Endothelial cell of umbilical vein (primary cell): ENCODE results near the gene TBC1D5. TPM values are rescaled to one million over a fixed set of nuclear protein-coding genes. Genes with fewer than 3 reads are reported as not detected.

Experiments used
- Bru-seq: library from RNA; stranded (reverse); fragments of 400-500 nt; gene quantifications from one replicate; lab custom pipeline; 2021; lab: Mats Ljungman, UMichigan
- BruChase-seq, 2 experiments: library from RNA; stranded (reverse); fragments of 400-500 nt; gene quantifications; one replicate each; lab custom pipeline; 2021; lab: Mats Ljungman, UMichigan
- BruUV-seq: library from RNA; stranded (reverse); fragments of 400-500 nt; replicated peaks from 2 replicates; lab custom pipeline; 2021; lab: Mats Ljungman, UMichigan
- CTCF ChIA-PET: fragments of 300-600, 350-600 bp; sonication (Branson Sonifier 250); formaldehyde crosslinking; loops from one replicate; lab custom pipeline; 2021; ENCODE audit warnings: antibody characterized with exemption, inconsistent platforms; lab: Charles Lee
- POLR2A ChIA-PET: fragments of 300-600, 350-600 bp; sonication (Branson Sonifier 250); formaldehyde crosslinking; loops from one replicate; lab custom pipeline; 2021; ENCODE audit warnings: antibody characterized with exemption, inconsistent platforms; lab: Charles Lee
- DNase-seq: peaks from one replicate; pipeline ENCODE4 v3.0.0-alpha.2; 2011; ENCODE audit warnings: low read depth, low spot score
- FAIRE-seq: peaks from 2 replicates; lab custom pipeline; 2011; peaks lifted over from hg19 to GRCh38; lab: Jason Lieb, UNC
- H2AFZ ChIP-seq: 2 replicates; pipeline ENCODE4 v1.6.0; 2012; ENCODE audit warnings: low read depth, low read length, control low read depth, inconsistent platforms
- H3K27ac ChIP-seq: 2 replicates; pipeline ENCODE4 v1.5.1; 2011; ENCODE audit warnings: low read depth, mild to moderate bottlenecking, control low read depth, low read length, moderate library complexity; ENCODE audit not compliant: insufficient read depth
- H3K27me3 ChIP-seq, 2 experiments: 2 replicates each; pipeline versions ENCODE4 v1.6.0 to v1.6.1; 2011; ENCODE audit warnings: low read length in 2 of 2, mixed read lengths in 1 of 2; ENCODE audit not compliant: control insufficient read depth in 2 of 2, insufficient read depth in 2 of 2
- H3K36me3 ChIP-seq, 2 experiments: 2 replicates in 1 of 2; 3 replicates in 1 of 2; pipeline ENCODE4 v1.5.1; 2011; ENCODE audit warnings: low read length in 2 of 2, mild to moderate bottlenecking in 1 of 2, moderate library complexity in 1 of 2; ENCODE audit not compliant: control insufficient read depth in 2 of 2, insufficient read depth in 2 of 2; ENCODE audit errors: extremely low read depth in 1 of 2
- H3K4me1 ChIP-seq: 3 replicates; pipeline ENCODE4 v1.5.1; 2011; ENCODE audit warnings: mild to moderate bottlenecking, low read length; ENCODE audit not compliant: control insufficient read depth, insufficient read depth; ENCODE audit errors: extremely low read depth
- H3K4me2 ChIP-seq: 2 replicates; pipeline ENCODE4 v1.6.1; 2011; ENCODE audit warnings: low read length, control low read depth, mixed read lengths; ENCODE audit not compliant: insufficient read depth
- H3K4me3 ChIP-seq, 3 experiments: fragments of 200-600 bp in 1 of 3; sonication (generic), shearing (Covaris generic) in 1 of 3; replicated peaks in 1 of 3; 2 replicates each; pipeline ENCODE4 v1.5.1; 2011 to 2016; ENCODE audit warnings: control low read depth in 3 of 3, low read length in 3 of 3, mild to moderate bottlenecking in 2 of 3, inconsistent platforms in 1 of 3, low read depth in 1 of 3, moderate library complexity in 1 of 3; ENCODE audit not compliant: insufficient read depth in 1 of 3
- H3K79me2 ChIP-seq: 2 replicates; pipeline ENCODE4 v1.6.0; 2012; ENCODE audit warnings: low read length, inconsistent platforms; ENCODE audit not compliant: control insufficient read depth, insufficient read depth
- H3K9ac ChIP-seq: replicated peaks from 2 replicates; pipeline ENCODE3; 2011; ENCODE audit warnings: low read length, control low read depth; ENCODE audit not compliant: insufficient read depth; ENCODE audit errors: extremely low read depth
- H3K9me1 ChIP-seq: replicated peaks from 3 replicates; pipeline ENCODE4 v1.6.0; 2011; ENCODE audit warnings: mild to moderate bottlenecking, low read length; ENCODE audit not compliant: control insufficient read depth, insufficient read depth; ENCODE audit errors: extremely low read depth
- H3K9me3 ChIP-seq: replicated peaks from 2 replicates; pipeline ENCODE4 v1.5.1; 2012; ENCODE audit warnings: low read length, inconsistent platforms; ENCODE audit not compliant: control insufficient read depth, insufficient read depth
- H4K20me1 ChIP-seq: replicated peaks from 2 replicates; pipeline ENCODE3; 2011; ENCODE audit warnings: mild to moderate bottlenecking, low read length; ENCODE audit not compliant: control insufficient read depth, insufficient read depth; ENCODE audit errors: extremely low read depth
- CTCF ChIP-seq, 2 donors: IDR thresholded peaks; 1 replicate in 1 of 2; 2 replicates in 1 of 2; pipeline ENCODE4 v1.5.1; 2011; ENCODE audit warnings: low read length in 2 of 2, mild to moderate bottlenecking in 2 of 2, moderate library complexity in 2 of 2, control low read depth in 1 of 2, inconsistent platforms in 1 of 2, low read depth in 1 of 2; ENCODE audit not compliant: insufficient read depth in 1 of 2; ENCODE audit errors: extremely low read depth in 1 of 2
- EZH2 ChIP-seq: IDR thresholded peaks from 2 replicates; pipeline ENCODE4 v1.6.1; 2012; ENCODE audit warnings: borderline replicate concordance, low read depth, mild to moderate bottlenecking, moderate library complexity, low read length, inconsistent platforms; ENCODE audit not compliant: severe bottlenecking
- FOS ChIP-seq: IDR thresholded peaks from 2 replicates; pipeline ENCODE4 v1.6.1; 2011; ENCODE audit warnings: mild to moderate bottlenecking, low read length, moderate library complexity, borderline replicate concordance; ENCODE audit not compliant: insufficient read depth
- GATA2 ChIP-seq: IDR thresholded peaks from 2 replicates; pipeline ENCODE4 v1.7.0; 2011; ENCODE audit warnings: low read depth, mild to moderate bottlenecking, moderate library complexity, mixed read lengths, low read length; ENCODE audit not compliant: insufficient read length, insufficient read depth
- JUN ChIP-seq: IDR thresholded peaks from 2 replicates; pipeline ENCODE4 v1.6.1; 2011; ENCODE audit warnings: borderline replicate concordance, low read depth; ENCODE audit not compliant: insufficient read length, insufficient read depth
- MAX ChIP-seq: IDR thresholded peaks from 2 replicates; pipeline ENCODE4 v1.6.1; 2011; ENCODE audit not compliant: insufficient read depth, insufficient read length
- MYC ChIP-seq: IDR thresholded peaks from one replicate; pipeline ENCODE4 v1.6.1; 2011; ENCODE audit warnings: mild to moderate bottlenecking, low read depth, low read length
- POLR2A ChIP-seq: IDR thresholded peaks from 2 replicates; pipeline ENCODE4 v1.6.1; 2012; ENCODE audit warnings: low read depth, mild to moderate bottlenecking, control low read depth, low read length
- POLR2AphosphoS5 ChIP-seq: IDR thresholded peaks from 2 replicates; pipeline ENCODE4 v1.6.1; 2012; ENCODE audit warnings: low read depth, mild to moderate bottlenecking, control low read depth, low read length, moderate library complexity; ENCODE audit not compliant: insufficient read depth
- dilution Hi-C: fragments of 300-500 bp; cut with MboI; formaldehyde crosslinking; loops from one replicate; pipeline ENCODE4 v1.15.0; 2019; ENCODE audit warnings: low sequenced_read_pairs; ENCODE audit not compliant: extremely low pct_ligation_motif_present
- intact Hi-C: fragments of 100-400 bp; cut with micrococcal nuclease; formaldehyde crosslinking; loops from one replicate; pipeline ENCODE4 v1.10.0; 2022
- long read RNA-seq: library from polyadenylated mRNA; stranded (forward); transcript quantifications from one replicate; pipeline ENCODE4 v2.0.0, GENCODE V29; 2021
- polyA minus RNA-seq, 3 experiments: library from RNA; depleted of rRNA, polyadenylated mRNA; stranded (reverse); fragments of >200 nt; gene quantifications; 1 replicate in 1 of 3; 2 replicates in 2 of 3; pipeline ENCODE4 v1.2.3, GENCODE V29; 2011
- polyA plus RNA-seq, 4 experiments: library from polyadenylated mRNA; depleted of rRNA in 3 of 4; stranded (reverse) in 3 of 4; unstranded in 1 of 4; fragments of >200 nt; gene quantifications; 2 replicates each; pipeline versions ENCODE4 v1.2.1 to v1.2.3, GENCODE V29; 2011 to 2012; ENCODE audit warnings: missing spikeins in 1 of 4
- total RNA-seq: library from RNA; stranded (reverse); gene quantifications from 2 replicates; pipeline ENCODE4 v1.2.3, GENCODE V29; 2021

The TBC1D5 gene
- total RNA-seq (40.1 and 44.7 TPM in 2 replicates), polyA plus RNA-seq (16.4 and 17.5 TPM in 2 replicates), polyA minus RNA-seq (46.1 and 50.0 TPM in 2 replicates), Bru-seq, nascent RNA (percentile 81 among the genes with signal in this experiment), BruChase-seq, experiment 1, labeled RNA remaining after a 6-hour chase (percentile 65 among the genes with signal in this experiment), BruChase-seq, experiment 2, labeled RNA remaining after a 2-hour chase (percentile 66 among the genes with signal in this experiment)
- polyA plus RNA-seq (2011; cell fraction: cytosol; rRNA removed) = 17.9 and 18.9 TPM in 2 replicates
- polyA plus RNA-seq (2011; cell fraction: nucleus; rRNA removed) = 20.9 and 23.0 TPM in 2 replicates
- 20.6 and 28.3 TPM in 2 replicates for polyA plus RNA-seq (2012)
- 6.2 TPM for polyA minus RNA-seq (2011; cell fraction: cytosol; rRNA and poly(A)+ RNA removed)
- 72.4 and 80.1 TPM in 2 replicates for polyA minus RNA-seq (2011; cell fraction: nucleus; rRNA and poly(A)+ RNA removed)
- long read RNA-seq, partial matches to known transcripts = 2 of 27 reads
- long read RNA-seq, other reads (novel, unspliced or antisense) = 24 of 27 reads

DNA sequence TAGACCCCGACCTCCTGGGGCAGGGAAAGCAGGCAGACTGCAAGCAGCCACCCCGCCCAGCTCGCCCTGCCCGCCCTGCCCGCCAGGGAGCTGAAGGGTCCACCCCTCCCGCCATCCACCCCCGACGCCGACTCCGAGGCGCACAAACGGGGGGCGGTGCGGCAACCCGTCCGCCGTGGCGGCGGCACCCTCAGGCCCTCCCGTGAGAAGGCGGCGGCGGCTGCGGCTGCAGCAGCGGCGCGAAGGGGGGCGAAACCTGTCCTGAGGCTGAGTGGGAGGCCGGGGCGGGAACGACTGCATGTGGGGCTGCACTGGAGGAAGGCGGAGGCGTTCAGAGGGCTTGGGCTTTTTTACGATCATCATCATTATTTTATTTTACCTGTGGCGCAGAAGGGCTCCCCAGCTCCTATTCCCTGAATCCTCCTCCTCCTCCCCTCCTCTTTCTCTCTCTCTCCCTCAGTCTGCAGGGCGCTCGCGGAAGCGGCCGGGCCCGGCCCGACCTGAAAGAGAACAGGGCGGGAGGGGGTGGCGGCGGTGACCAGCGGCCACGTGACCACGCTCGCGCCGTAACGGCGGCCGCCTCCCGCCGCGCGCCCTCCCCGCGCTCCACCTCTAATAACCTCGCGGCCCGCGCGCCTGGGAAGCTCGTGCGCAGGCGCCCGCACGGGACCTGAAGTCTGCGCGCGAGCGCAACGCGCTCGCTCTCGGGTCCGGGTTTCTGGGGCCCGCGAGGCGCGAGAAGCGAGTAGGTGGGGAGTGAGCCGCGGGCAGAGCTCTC is at the start of gene TBC1D5:
TSS of gene TBC1D5 (minus strand) at position 530 of the 778 bp plus-strand sequence. CDS start 234,061 bp downstream, outside the sequence.
- peak; percentile 99 for DNase-seq
- dilution Hi-C loops = no loop called here
- peaks cover 27% of the 10 kb centered on the region for H3K4me1 ChIP-seq

More for the DNA sequence above, at the start of gene TBC1D5:
- BruUV-seq = no TSS peak
- peak within 1 kb of the TSS; percentile 73 for H2AFZ ChIP-seq
- TF ChIP-seq FOS (no peak), EZH2 (no peak), MYC (no peak), CTCF (IDR thresholded peaks at IDR 0.05; ENCODE audit: extremely low read depth in 1 of 2, insufficient read depth in 1 of 2, low read depth in 1 of 2, low read length in 2 of 2) (no peak), JUN (no peak), POLR2AphosphoS5 (peak; percentile 85), POLR2A (peak; percentile 82), MAX (peak; percentile 78), GATA2 (no peak)
- peaks cover 25% of the 10 kb centered on the region for H3K79me2 ChIP-seq
- H3K27me3 ChIP-seq = no peaks in the 10 kb centered on the region
- intact Hi-C loops = loop anchor here (1.0 kb wide), 3 partner anchors 97 to 107 kb away; no protein-coding TSS in a partner anchor
- peak within 1 kb of the TSS; percentile 57 to 92 (median 72) for H3K4me3 ChIP-seq
- peak within 1 kb of the TSS; percentile 99 for H3K4me2 ChIP-seq
- no peaks in the 10 kb centered on the region for H3K9me1 ChIP-seq
- H3K9me3 ChIP-seq = no peaks in the 10 kb centered on the region
- no peak for FAIRE-seq
- CTCF ChIA-PET = interaction anchor here (0.7 to 3.0 kb wide), 9 partner anchors 11 to 198 kb away, joined by 3 to 48 read pairs (median 4); no protein-coding TSS in a partner anchor
- peak within 1 kb of the TSS; percentile 74 for H3K9ac ChIP-seq
- no peaks in the 10 kb centered on the region for H3K36me3 ChIP-seq
- POLR2A ChIA-PET = interaction anchor here (0.5 to 1.2 kb wide), 5 partner anchors 10 to 907 kb away, joined by 3 to 13 read pairs (median 3); no protein-coding TSS in a partner anchor
- H4K20me1 ChIP-seq = no peaks in the 10 kb centered on the region
- H3K27ac ChIP-seq = peak within 1 kb of the TSS; percentile 81
